A549 treated with AZD2906 at 1 μM for 4 hours (cell line): Measurements from ENCODE around the gene PERCC1. TPM values are rescaled to one million over a fixed set of nuclear protein-coding genes. Genes with fewer than 3 reads are reported as not detected.

Experiments used
- total RNA-seq: library from RNA; stranded (reverse); fragments of 200-300 nt; extraction: Qiagen RNA extraction; gene quantifications from 5 replicates; pipeline ENCODE4 v1.2.3, GENCODE V29; 2022

PERCC1 gene
- not detected in 5 replicates for total RNA-seq

GRCh38 chr16:1430759-1431496 lies at the start of gene PERCC1:
PERCC1 (plus strand) TSS chr16:1431078; CDS start chr16:1432594, 1,516 bp downstream.

GRCh38 chr16:1414532-1415260 lies 16.2 kb upstream of the PERCC1 start, which contains the start of gene UNKL:
UNKL (minus strand) TSS chr16:1414704; CDS start chr16:1414691, 13 bp downstream.

GRCh38 chr16:1443980-1444729 lies 13.3 kb downstream of the PERCC1 start, which contains the start of gene CCDC154:
CCDC154 (minus strand) TSS chr16:1444556; CDS start chr16:1444322, 234 bp downstream.

GRCh38 chr16:1474796-1475551 lies 44.1 kb downstream of the PERCC1 start, which contains the start of gene CLCN7:
CLCN7 (minus strand) TSS chr16:1475028; CDS start chr16:1474974, 54 bp downstream.

Other genes starting within 250 kb of the PERCC1 start
- 0.07 to 0.16 TPM (median 0.13 TPM) in 4 of 5 replicates, not detected in the other for gene TPSG1, start 205.8 kb upstream of the PERCC1 start, total RNA-seq
- 0.09 to 0.11 TPM in 2 of 5 replicates, not detected in the others for gene TPSB2, start 200.9 kb upstream of the PERCC1 start, total RNA-seq
- gene TPSAB1, start 190.4 kb upstream of the PERCC1 start, total RNA-seq: 0.06 to 0.10 TPM in 2 of 5 replicates, not detected in the others
- gene TPSD1, start 175.0 kb upstream of the PERCC1 start, total RNA-seq: not detected in 5 replicates
- gene UBE2I, start 121.4 kb upstream of the PERCC1 start, total RNA-seq: 148 to 182 TPM (median 160 TPM) in 5 replicates
- 0.69 to 1.4 TPM (median 0.95 TPM) in 5 replicates for gene BAIAP3, start 97.4 kb upstream of the PERCC1 start, total RNA-seq
- gene TSR3, start 79.2 kb upstream of the PERCC1 start, total RNA-seq: 54.8 to 98.7 TPM (median 96.4 TPM) in 5 replicates
- 23.0 to 38.6 TPM (median 34.7 TPM) in 5 replicates for gene GNPTG, start 79.1 kb upstream of the PERCC1 start, total RNA-seq
- gene UNKL, start 16.4 kb upstream of the PERCC1 start, total RNA-seq: 14.9 to 25.3 TPM (median 24.1 TPM) in 5 replicates
- gene UQCC4, start 10.3 kb upstream of the PERCC1 start, total RNA-seq: 32.7 to 37.9 TPM (median 35.6 TPM) in 5 replicates
- 0.07 to 0.36 TPM (median 0.18 TPM) in 5 replicates for gene CCDC154, start 13.5 kb downstream of the PERCC1 start, total RNA-seq
- gene CLCN7, start 44.0 kb downstream of the PERCC1 start, total RNA-seq: 61.5 to 77.6 TPM (median 71.6 TPM) in 5 replicates
- 0.03 TPM in 1 of 5 replicates, not detected in the others for gene PTX4, start 57.9 kb downstream of the PERCC1 start, total RNA-seq
- gene TELO2, start 62.3 kb downstream of the PERCC1 start, total RNA-seq: 25.9 to 42.3 TPM (median 36.3 TPM) in 5 replicates
- 0.08 to 0.11 TPM (median 0.09 TPM) in 4 of 5 replicates, not detected in the other for gene TMEM204, start 102.6 kb downstream of the PERCC1 start, total RNA-seq
- 7.5 to 9.6 TPM (median 8.9 TPM) in 5 replicates for gene IFT140, start 181.0 kb downstream of the PERCC1 start, total RNA-seq
- gene CRAMP1, start 181.3 kb downstream of the PERCC1 start, total RNA-seq: 12.9 to 15.9 TPM (median 14.6 TPM) in 5 replicates
- 159 to 225 TPM (median 167 TPM) in 5 replicates for gene JPT2, start 247.2 kb downstream of the PERCC1 start, total RNA-seq